Calu3 (cell line): ENCODE results near the gene KHK. TPM values are rescaled to one million over a fixed set of nuclear protein-coding genes. Genes with fewer than 3 reads are reported as not detected.

Source experiments
- BruUV-seq: library from RNA; stranded (reverse); fragments of 400-500 nt; replicated peaks from 2 replicates; lab custom pipeline; 2021; lab: Mats Ljungman, UMichigan
- CTCF ChIA-PET: fragments of 300-600 bp; sonication (Branson Sonifier 250); formaldehyde crosslinking; loops from one replicate; lab custom pipeline; 2022; ENCODE audit warnings: antibody characterized with exemption; lab: Charles Lee
- DNase-seq: peaks from one replicate; pipeline ENCODE4 v3.0.0; 2022
- H3K27ac Mint-ChIP-seq: one replicate; pipeline ENCODE4 v1.8.0; 2022; ENCODE audit warnings: mixed read lengths; ENCODE audit not compliant: unreplicated experiment
- H3K27me3 Mint-ChIP-seq: one replicate; pipeline ENCODE4 v1.8.0; 2022; ENCODE audit warnings: mixed read lengths; ENCODE audit not compliant: unreplicated experiment
- H3K36me3 Mint-ChIP-seq: one replicate; pipeline ENCODE4 v1.8.0; 2022; ENCODE audit warnings: mild to moderate bottlenecking, moderate library complexity, mixed read lengths; ENCODE audit not compliant: insufficient read depth, unreplicated experiment
- H3K4me1 Mint-ChIP-seq: one replicate; pipeline ENCODE4 v1.8.0; 2022; ENCODE audit warnings: mild to moderate bottlenecking, low read depth, mixed read lengths; ENCODE audit not compliant: unreplicated experiment
- H3K4me3 Mint-ChIP-seq: one replicate; pipeline ENCODE4 v1.8.0; 2022; ENCODE audit warnings: mild to moderate bottlenecking, low read depth, moderate library complexity, mixed read lengths; ENCODE audit not compliant: unreplicated experiment
- H3K9me3 Mint-ChIP-seq: one replicate; pipeline ENCODE4 v1.8.0; 2022; ENCODE audit warnings: low read depth, mixed read lengths; ENCODE audit not compliant: unreplicated experiment
- intact Hi-C: fragments of 100-400 bp; cut with micrococcal nuclease; formaldehyde crosslinking; loops from one replicate; pipeline ENCODE4 v1.10.0; 2022; ENCODE audit not compliant: unreplicated experiment
- total RNA-seq: library from RNA; stranded (reverse); gene quantifications from 2 replicates; pipeline ENCODE4 v1.2.3, GENCODE V29; 2022
- TF ChIP-seq, protein P1 (sequence below): fragments of 200-600 bp; IDR thresholded peaks from one replicate; pipeline ENCODE4 v1.8.0; 2022; ENCODE audit warnings: antibody characterized with exemption; ENCODE audit not compliant: unreplicated experiment

Gene KHK
- total RNA-seq, 1 experiment from 2014 or later = 4.2 TPM

DNA sequence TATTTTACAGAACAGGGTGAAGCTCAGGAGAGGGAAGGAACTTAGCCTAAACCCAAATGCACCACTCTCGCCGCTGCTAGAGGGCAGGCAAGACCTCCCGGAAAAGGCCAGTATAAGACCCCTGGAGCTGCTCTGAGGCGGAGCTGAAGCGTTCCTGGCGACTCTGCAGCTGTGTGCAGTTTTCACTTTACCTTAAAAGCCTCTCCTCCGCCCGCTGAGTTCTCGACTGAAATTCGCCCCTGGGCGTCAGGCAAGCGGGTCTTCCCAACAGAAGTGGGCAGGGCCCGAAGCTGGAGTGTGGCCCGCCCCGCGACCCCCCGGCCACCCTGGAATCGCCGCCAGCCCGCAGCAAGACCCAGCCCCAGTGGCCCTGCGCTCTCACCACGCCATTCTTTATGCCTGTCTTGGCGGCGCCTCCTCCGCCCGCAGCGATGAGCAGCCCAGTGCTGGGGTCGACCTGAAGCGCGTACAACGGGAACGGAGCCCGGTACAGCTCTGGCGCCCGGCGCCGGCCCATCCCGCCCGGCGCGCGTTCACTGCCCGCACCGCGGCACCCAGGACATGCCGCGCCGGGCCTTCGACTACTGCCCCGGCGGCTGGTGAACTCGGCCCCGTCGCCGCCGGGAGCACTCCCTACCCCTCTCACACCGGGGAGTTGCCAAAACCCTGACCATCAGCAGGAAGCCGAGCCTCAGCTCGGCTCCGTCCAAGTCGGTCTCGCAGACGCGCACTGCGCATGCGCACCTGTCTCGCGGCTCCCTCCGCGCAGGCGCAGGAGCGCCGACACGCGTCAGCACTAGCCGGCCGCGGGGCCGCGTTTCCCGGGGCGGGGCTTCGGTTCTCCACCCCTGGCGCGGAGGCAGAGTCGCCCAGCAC lies 47.6 kb downstream of the KHK start, which contains the start of gene PREB:
TSS of gene PREB (minus strand) at position 732 of the 876 bp plus-strand sequence. CDS start at position 517, 215 bp downstream.
- CTCF ChIA-PET = interaction anchor here (0.6 to 1.6 kb wide), 5 partner anchors 26 to 240 kb away, joined by 3 to 6 read pairs (median 3); no protein-coding TSS in a partner anchor
- DNase-seq = peak; percentile 99
- BruUV-seq = no TSS peak

DNA sequence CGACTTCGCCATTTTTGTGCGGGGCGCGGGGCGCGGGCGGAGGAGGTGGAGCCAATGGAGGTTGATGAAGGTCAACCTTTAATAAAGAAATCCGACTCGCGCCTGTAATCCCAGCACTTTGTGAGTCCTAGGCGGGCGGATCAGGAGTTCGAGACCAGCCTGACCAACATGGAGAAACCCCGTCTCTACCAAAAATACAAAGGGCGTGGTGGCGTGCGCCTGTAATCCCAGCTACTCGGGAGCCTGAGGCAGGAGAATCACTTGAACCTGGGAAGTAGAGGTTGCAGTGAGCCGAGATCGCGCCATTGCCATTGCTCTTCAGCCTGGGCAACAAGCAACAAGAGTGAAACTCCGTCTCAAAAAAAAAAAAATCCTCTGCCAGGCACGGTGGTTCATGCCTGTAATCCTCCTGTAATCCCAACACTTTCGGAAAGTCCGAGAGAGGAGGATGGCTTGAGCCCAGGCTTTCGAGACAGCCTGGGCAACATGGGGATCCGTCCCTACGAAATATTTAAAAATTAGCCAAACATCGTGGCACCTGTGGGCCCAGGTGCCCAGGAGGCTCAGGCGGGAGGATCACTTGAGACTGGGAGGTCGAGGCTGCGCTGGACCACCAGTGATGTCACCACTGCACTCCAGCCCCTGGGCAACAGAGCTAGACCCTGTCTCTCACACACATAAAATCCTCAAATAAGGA lies 48.4 kb downstream of the KHK start:
- H3K27ac Mint-ChIP-seq = peak overlapping the region; percentile 90
- no TSS peak for BruUV-seq
- no peaks in the 10 kb centered on the region for H3K9me3 Mint-ChIP-seq
- peaks cover 30% of the 10 kb centered on the region for H3K27me3 Mint-ChIP-seq
- CTCF ChIA-PET = interaction anchor here (0.7 to 1.6 kb wide), 3 partner anchors 26 to 78 kb away, joined by 3 to 6 read pairs (median 5); no protein-coding TSS in a partner anchor
- DNase-seq = no peak
- H3K4me1 Mint-ChIP-seq = peaks cover 9% of the 10 kb centered on the region
- intact Hi-C loops = no loop called here
- TF ChIP-seq, protein P1, sequence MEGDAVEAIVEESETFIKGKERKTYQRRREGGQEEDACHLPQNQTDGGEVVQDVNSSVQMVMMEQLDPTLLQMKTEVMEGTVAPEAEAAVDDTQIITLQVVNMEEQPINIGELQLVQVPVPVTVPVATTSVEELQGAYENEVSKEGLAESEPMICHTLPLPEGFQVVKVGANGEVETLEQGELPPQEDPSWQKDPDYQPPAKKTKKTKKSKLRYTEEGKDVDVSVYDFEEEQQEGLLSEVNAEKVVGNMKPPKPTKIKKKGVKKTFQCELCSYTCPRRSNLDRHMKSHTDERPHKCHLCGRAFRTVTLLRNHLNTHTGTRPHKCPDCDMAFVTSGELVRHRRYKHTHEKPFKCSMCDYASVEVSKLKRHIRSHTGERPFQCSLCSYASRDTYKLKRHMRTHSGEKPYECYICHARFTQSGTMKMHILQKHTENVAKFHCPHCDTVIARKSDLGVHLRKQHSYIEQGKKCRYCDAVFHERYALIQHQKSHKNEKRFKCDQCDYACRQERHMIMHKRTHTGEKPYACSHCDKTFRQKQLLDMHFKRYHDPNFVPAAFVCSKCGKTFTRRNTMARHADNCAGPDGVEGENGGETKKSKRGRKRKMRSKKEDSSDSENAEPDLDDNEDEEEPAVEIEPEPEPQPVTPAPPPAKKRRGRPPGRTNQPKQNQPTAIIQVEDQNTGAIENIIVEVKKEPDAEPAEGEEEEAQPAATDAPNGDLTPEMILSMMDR = no peak
- H3K4me3 Mint-ChIP-seq = peak overlapping the region; percentile 92
- peaks cover 26% of the 10 kb centered on the region for H3K36me3 Mint-ChIP-seq

More for the DNA sequence above, 47.6 kb downstream of the KHK start, which contains the start of gene PREB:
- peak within 1 kb of the TSS; percentile 90 for H3K27ac Mint-ChIP-seq
- H3K4me1 Mint-ChIP-seq = peaks cover 9% of the 10 kb centered on the region
- TF ChIP-seq, protein P1 = no peak
- H3K36me3 Mint-ChIP-seq = peaks cover 26% of the 10 kb centered on the region
- intact Hi-C loops = no loop called here
- peaks cover 22% of the 10 kb centered on the region for H3K27me3 Mint-ChIP-seq
- no peaks in the 10 kb centered on the region for H3K9me3 Mint-ChIP-seq
- H3K4me3 Mint-ChIP-seq = peak within 1 kb of the TSS; percentile 92

DNA sequence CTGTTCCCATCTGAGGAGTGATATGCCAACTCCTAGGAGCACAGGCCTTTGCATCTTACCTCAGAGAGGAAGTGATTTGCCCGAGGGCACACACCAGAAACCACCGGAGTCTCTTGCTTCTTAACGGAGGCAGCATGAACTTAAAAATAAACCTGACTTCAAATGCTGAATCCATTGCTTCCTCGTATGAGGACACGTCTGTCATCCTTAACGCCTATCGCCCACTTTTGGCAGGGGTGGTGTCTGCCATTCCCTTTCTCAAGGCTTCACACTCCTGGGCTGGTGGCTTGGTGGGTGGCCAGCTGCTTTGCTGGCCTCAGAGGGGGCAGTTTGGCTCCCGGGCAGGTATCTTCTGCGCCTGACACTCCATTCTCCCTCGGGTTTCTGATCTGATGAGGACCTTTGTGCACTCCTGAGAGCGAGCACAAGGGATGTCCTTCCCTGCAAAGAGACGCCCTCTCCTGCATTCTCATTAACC lies 48.9 kb downstream of the KHK start:
- no peak for DNase-seq
- H3K36me3 Mint-ChIP-seq = peaks cover 26% of the 10 kb centered on the region
- H3K27me3 Mint-ChIP-seq = peaks cover 35% of the 10 kb centered on the region
- H3K9me3 Mint-ChIP-seq = no peaks in the 10 kb centered on the region
- H3K4me3 Mint-ChIP-seq = no peak overlapping the region
- BruUV-seq = no TSS peak
- H3K4me1 Mint-ChIP-seq = peaks cover 9% of the 10 kb centered on the region
- intact Hi-C loops = no loop called here
- H3K27ac Mint-ChIP-seq = no peak overlapping the region
- TF ChIP-seq, protein P1 = no peak
- CTCF ChIA-PET = no interaction called here

DNA sequence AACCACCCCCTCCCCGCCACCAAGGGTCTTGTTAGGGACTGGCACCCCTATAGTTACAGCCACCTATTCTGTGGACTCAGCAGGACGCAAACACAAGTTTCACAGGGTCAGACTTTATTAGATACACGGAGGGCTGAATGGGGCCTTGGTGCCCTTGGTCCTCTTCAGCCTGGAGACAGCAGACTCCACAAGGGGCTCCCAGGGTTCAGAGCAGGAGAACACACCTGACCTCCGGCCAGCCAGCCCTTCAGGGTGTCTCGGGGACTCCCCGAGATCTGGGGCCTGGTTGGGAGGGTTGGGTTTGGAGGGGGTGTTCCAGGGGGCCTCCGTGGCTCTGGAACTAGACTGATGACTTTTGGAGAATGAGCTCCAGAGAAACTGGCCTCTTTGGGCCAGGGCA lies 50.2 kb downstream of the KHK start:
- CTCF ChIA-PET = no interaction called here
- H3K4me1 Mint-ChIP-seq = peaks cover 9% of the 10 kb centered on the region
- H3K36me3 Mint-ChIP-seq = peaks cover 26% of the 10 kb centered on the region
- H3K4me3 Mint-ChIP-seq = no peak overlapping the region
- intact Hi-C loops = no loop called here
- DNase-seq = no peak
- TF ChIP-seq, protein P1 = no peak
- H3K9me3 Mint-ChIP-seq = no peaks in the 10 kb centered on the region
- H3K27me3 Mint-ChIP-seq = peaks cover 35% of the 10 kb centered on the region
- no peak overlapping the region for H3K27ac Mint-ChIP-seq
- BruUV-seq = no TSS peak
